NB4 (cell line): ENCODE data around the gene KLHL1.

ENCODE experiments used
- DNase-seq: peaks from one replicate; pipeline ENCODE4 v3.0.0; 2010; ENCODE audit warnings: low read depth
- H3K4me3 ChIP-seq: one replicate; pipeline ENCODE4 v1.5.1; 2011; ENCODE audit warnings: mild to moderate bottlenecking, low read depth, low read length, moderate library complexity
- MYC ChIP-seq: IDR thresholded peaks from 2 replicates; pipeline ENCODE4 v1.6.1; 2011; ENCODE audit warnings: low read depth, low read length
- POLR2A ChIP-seq: IDR thresholded peaks from 2 replicates; pipeline ENCODE4 v1.6.1; 2011; ENCODE audit warnings: mild to moderate bottlenecking; ENCODE audit not compliant: insufficient read length; ENCODE audit errors: extremely low read depth
- TF ChIP-seq, protein P1 (sequence below): IDR thresholded peaks from one replicate; pipeline ENCODE4 v1.5.1; 2012; ENCODE audit warnings: low read depth, low read length
- TF ChIP-seq, protein P2 (sequence below): IDR thresholded peaks from 2 replicates; pipeline ENCODE4 v1.6.1; 2011; ENCODE audit warnings: low read depth, low read length

KLHL1 gene

DNA sequence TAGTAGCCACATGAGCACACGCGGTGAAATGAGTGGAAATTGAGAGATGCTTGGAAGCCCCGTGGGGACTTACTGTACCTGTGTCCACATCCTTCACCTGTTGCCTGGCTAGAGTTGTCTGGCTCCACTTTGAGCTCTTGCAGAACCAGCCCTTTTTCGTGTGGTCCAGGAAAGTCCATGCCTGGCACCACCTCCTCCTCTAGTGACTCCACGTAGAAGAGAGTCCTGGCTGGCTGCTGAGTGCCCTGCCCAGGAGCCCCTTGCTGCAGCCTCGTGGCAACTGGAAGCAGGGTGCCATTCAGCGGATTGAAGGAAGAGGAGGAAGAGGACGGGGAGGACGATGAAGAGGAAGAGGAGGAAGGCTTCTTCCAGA lies 1.1 kb downstream of the KLHL1 start:
- DNase-seq = no peak
- H3K4me3 ChIP-seq = no peak overlapping the region
- TF ChIP-seq MYC (no peak), POLR2A (no peak)
- TF ChIP-seq, protein P1, sequence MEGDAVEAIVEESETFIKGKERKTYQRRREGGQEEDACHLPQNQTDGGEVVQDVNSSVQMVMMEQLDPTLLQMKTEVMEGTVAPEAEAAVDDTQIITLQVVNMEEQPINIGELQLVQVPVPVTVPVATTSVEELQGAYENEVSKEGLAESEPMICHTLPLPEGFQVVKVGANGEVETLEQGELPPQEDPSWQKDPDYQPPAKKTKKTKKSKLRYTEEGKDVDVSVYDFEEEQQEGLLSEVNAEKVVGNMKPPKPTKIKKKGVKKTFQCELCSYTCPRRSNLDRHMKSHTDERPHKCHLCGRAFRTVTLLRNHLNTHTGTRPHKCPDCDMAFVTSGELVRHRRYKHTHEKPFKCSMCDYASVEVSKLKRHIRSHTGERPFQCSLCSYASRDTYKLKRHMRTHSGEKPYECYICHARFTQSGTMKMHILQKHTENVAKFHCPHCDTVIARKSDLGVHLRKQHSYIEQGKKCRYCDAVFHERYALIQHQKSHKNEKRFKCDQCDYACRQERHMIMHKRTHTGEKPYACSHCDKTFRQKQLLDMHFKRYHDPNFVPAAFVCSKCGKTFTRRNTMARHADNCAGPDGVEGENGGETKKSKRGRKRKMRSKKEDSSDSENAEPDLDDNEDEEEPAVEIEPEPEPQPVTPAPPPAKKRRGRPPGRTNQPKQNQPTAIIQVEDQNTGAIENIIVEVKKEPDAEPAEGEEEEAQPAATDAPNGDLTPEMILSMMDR = no peak
- TF ChIP-seq, protein P2, sequence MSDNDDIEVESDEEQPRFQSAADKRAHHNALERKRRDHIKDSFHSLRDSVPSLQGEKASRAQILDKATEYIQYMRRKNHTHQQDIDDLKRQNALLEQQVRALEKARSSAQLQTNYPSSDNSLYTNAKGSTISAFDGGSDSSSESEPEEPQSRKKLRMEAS = no peak

DNA sequence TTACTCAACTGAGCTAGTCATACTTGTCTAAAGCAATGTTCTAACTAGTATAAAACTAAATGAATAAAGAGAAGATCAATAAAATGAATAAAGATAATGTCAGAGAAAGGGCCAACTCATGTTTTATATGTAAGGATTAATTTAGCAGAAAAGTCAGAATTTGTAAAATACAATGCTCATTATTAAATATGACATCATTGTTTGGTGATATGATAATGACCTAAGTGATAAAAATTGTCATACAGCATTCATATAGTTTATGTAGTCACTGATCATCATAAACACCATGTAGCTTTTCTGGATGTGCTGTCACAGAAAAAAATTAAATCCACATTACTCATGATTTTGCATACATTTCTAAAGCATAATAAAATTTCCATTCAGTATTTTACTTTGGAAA lies 3.8 kb downstream of the KLHL1 start:
- TF ChIP-seq, protein P1 = no peak
- TF ChIP-seq MYC (no peak), POLR2A (no peak)
- TF ChIP-seq, protein P2 = no peak
- no peak for DNase-seq
- H3K4me3 ChIP-seq = no peak overlapping the region

DNA sequence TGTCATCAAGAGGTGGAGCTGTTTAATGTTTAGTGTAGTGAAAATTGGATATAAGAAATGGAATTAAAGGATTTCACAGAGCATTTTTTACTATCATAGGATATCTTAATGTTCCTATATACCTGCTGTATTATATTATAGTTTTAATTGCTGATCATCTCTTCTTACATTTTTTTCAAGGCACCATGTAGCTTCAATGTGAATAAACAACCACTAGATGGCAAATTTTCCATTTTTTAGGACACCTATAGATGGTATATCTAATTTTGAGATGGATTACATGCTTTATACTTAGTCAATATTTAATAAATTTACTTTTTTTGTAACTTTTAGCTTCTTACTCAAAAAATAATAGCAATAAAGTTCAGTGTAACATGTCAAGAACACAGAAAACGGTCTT lies 9.6 kb downstream of the KLHL1 start:
- DNase-seq = peak; percentile 10
- no peak overlapping the region for H3K4me3 ChIP-seq
- TF ChIP-seq POLR2A = no peak
- TF ChIP-seq, protein P2 = no peak
- no peak for TF ChIP-seq MYC
- TF ChIP-seq, protein P1 = peak; percentile 14

DNA sequence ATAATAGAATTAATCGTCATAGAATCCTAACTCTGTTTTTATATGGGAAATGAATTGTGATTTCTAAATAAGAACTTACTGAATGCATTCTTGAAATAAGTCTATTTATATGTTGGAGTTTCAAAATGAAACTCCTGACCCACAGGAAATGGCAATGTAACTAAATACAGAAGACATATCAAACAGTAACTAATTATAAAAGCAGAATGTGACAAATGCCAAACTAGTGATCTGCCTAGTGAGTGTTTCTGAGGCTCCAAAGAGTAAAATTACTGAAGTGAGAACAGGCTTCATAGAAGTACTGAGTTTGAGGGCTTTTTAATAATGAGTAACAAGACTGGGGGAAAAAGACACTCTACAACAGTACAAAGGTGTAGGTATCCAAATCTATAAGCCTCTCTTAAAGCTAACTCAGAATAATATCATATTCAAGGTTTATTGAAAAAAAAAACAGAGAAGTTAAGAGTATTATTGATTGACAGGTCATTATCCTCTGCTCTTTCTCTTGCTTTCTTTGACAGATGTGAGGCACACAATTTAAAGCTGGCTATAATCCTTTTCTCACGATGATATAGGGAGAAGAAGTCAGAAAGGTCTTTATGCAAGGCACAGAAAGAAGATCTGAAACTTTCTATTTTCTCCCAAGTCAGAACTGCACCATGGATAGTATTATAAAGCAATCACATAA lies 18.1 kb downstream of the KLHL1 start:
- H3K4me3 ChIP-seq = no peak overlapping the region
- DNase-seq = no peak
- no peak for TF ChIP-seq MYC
- TF ChIP-seq, protein P2 = no peak
- no peak for TF ChIP-seq POLR2A
- TF ChIP-seq, protein P1 = no peak

DNA sequence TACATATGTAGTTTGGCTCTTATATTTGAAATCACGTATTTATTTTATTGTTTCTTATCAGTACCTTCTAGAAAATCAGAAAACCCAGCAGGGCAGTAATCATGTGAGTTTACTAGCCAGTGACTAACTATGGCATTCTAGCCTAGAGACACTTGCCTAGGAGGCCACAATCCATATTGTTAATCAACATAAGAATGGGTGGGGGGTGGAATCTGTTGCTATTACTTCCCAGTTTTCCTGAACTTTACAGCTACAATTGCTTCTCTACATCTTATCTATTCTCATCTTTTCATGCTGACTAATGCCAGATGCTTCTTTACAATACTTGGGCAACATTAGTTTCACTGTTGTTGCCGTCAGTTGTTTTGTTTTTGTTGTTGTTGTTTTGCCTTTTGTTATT lies 19.3 kb downstream of the KLHL1 start:
- no peak for DNase-seq
- no peak overlapping the region for H3K4me3 ChIP-seq
- TF ChIP-seq, protein P2 = no peak
- TF ChIP-seq MYC = no peak
- TF ChIP-seq, protein P1 = no peak
- TF ChIP-seq POLR2A = no peak
